Measurements from ENCODE around the gene DOC2B.

DNA sequence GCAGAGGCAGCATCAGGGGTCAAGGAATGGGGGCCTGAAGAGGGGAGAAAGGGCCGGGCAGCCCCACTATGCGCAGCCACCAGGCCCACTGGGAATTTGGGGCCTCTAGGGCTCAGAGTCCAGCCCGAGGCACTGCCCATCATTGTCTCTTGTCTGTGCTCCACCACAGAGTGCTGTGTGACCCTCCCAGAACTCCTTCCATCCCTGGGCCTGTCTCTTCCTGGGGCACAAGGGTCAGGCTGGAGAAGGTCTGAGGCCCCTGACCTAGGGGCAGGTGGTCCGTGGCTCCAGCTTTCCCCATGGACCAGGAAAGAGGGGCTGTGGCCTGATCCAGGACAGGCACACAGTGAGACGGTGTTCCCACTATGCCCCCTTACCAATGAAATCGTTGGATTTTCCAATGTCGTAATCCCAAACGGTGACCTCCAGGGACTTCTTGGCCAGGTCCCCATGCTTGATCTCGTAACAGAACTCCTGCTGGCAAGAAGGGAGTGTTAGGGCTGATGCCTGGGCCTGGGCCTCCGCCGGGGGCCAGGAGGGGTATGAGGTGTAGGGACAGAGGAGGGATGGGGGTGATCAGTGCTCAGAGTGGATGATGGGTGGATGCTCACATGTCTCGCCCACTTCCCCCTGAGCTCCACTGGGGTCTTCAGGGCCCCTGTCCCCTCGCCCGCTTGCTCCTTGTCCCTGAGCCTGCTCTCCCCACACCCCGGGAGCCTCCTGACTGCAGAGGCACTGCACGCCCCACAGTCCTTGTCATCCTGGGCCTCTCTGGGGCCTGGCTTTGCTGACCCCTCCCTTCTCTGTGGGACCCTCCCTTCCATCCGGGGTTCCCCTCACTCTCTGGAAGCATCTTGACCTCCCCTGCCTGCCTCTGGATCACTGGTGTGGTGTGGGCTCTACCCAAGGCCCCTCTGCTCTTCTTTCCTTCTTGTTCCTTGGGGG is 33.4 kb downstream of the DOC2B start:
- TF ChIP-seq, protein P1, sequence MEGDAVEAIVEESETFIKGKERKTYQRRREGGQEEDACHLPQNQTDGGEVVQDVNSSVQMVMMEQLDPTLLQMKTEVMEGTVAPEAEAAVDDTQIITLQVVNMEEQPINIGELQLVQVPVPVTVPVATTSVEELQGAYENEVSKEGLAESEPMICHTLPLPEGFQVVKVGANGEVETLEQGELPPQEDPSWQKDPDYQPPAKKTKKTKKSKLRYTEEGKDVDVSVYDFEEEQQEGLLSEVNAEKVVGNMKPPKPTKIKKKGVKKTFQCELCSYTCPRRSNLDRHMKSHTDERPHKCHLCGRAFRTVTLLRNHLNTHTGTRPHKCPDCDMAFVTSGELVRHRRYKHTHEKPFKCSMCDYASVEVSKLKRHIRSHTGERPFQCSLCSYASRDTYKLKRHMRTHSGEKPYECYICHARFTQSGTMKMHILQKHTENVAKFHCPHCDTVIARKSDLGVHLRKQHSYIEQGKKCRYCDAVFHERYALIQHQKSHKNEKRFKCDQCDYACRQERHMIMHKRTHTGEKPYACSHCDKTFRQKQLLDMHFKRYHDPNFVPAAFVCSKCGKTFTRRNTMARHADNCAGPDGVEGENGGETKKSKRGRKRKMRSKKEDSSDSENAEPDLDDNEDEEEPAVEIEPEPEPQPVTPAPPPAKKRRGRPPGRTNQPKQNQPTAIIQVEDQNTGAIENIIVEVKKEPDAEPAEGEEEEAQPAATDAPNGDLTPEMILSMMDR (IDR thresholded peaks at IDR 0.05) = no peak
- TF ChIP-seq EZH2phosphoT487 (IDR thresholded peaks at IDR 0.05) = no peak

Data from neural progenitor cell (in vitro differentiated cells).